Body of pancreas (tissue), 4 donors: ENCODE data around the gene FBN2. TPM values are rescaled to one million over a fixed set of nuclear protein-coding genes. Genes with fewer than 3 reads are reported as not detected.

Source experiments
- ATAC-seq: fragments of 150-250 bp; one replicate; pipeline ENCODE4 v1.9.1; 2016
- DNase-seq, 4 donors: peaks; one replicate each; pipeline ENCODE4 v3.0.0-alpha.2; 2019
- H3K27ac ChIP-seq, 4 donors: fragments of 200-600 bp; sonication (generic); 1 replicate in 3 of 4; 2 replicates in 1 of 4; pipeline versions ENCODE4 v1.5.1 to v1.6.1; 2016 to 2019; ENCODE audit warnings: mild to moderate bottlenecking in 1 of 4, mixed read lengths in 1 of 4, moderate library complexity in 1 of 4
- H3K27me3 ChIP-seq, 2 donors: fragments of 200-600 bp; sonication (generic); one replicate each; pipeline ENCODE4 v1.6.0; 2016; ENCODE audit warnings: mild to moderate bottlenecking in 1 of 2
- H3K36me3 ChIP-seq, 2 donors: fragments of 200-600 bp; sonication (generic); replicated peaks in 1 of 2; 2 replicates each; pipeline ENCODE4 v1.5.1; 2016; ENCODE audit warnings: low read depth in 2 of 2; ENCODE audit not compliant: insufficient read depth in 1 of 2
- H3K4me1 ChIP-seq: fragments of 200-600 bp; sonication (generic); one replicate; pipeline ENCODE4 v1.6.0; 2016
- H3K4me3 ChIP-seq, 2 donors: fragments of 200-600 bp; sonication (generic); 1 replicate in 1 of 2; 2 replicates in 1 of 2; pipeline ENCODE4 v1.5.1; 2016 to 2019
- H3K9me3 ChIP-seq, 3 donors: fragments of 200-600 bp; sonication (generic); 1 replicate in 2 of 3; 2 replicates in 1 of 3; pipeline ENCODE4 v1.5.1; 2016
- CTCF ChIP-seq, 7 experiments: fragments of 450-650 bp in 4 of 7; fragments of 200-600 bp in 3 of 7; sonication (generic) in 3 of 7; IDR thresholded peaks; one replicate each; pipeline ENCODE4 v1.5.1; 2016 to 2019; ENCODE audit warnings: antibody characterized with exemption in 7 of 7
- POLR2A ChIP-seq, 3 donors: fragments of 450-650 bp; IDR thresholded peaks; one replicate each; pipeline ENCODE4 v1.6.1; 2016; ENCODE audit warnings: antibody characterized with exemption in 3 of 3, mild to moderate bottlenecking in 2 of 3
- WGBS, 2 donors: methylation state at CpG; one replicate each; pipeline ENCODE4 v1.1.5; 2017; 5-methylcytosine and 5-hydroxymethylcytosine counted together
- intact Hi-C: fragments of 100-400 bp; cut with DNase I; formaldehyde crosslinking; loops from one replicate; pipeline ENCODE4 v1.15.1; 2023
- total RNA-seq, 2 donors: library from RNA; depleted of rRNA; stranded (reverse); fragments of >200 nt; gene quantifications; one replicate each; pipeline ENCODE4 v1.1.0, GENCODE V29; 2016

Gene FBN2
- total RNA-seq, 2 donors from 2014 or later: 0.26 TPM; not detected in 1

DNA sequence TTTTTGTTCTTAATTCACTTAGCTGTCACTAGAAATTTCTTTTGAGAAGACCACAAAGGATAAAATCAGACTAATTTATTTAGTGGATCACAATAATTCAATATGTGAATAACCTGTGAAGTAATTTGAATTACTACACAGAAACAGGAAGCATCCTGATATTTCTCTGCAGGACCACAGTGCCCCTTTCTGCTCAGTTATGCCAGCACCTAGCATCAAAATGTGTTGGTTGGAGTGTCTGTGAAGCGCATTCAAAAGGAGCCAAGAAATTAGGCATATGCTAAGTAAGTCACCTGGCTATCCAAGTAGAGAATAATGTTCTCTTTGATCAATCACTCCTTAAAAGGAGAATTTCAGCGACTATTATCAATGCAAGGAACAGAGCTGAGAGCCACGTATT, 267.0 kb downstream of the FBN2 start:
- intact Hi-C loops: no loop called here
- 66 to 76% methylated on average over 3 of the region's 3 CpGs for WGBS, 2 donors
- Histone ChIP-seq H3K27ac (no peak overlapping the region), H3K27me3 (no peaks in the 10 kb centered on the region), H3K4me3 (no peak overlapping the region), H3K36me3 (no peaks in the 10 kb centered on the region), H3K9me3 (no peaks in the 10 kb centered on the region), H3K4me1 (no peaks in the 10 kb centered on the region)
- ATAC-seq (no peak), DNase-seq (no peak)
- TF ChIP-seq CTCF (IDR thresholded peaks at IDR 0.05) (no peak), POLR2A (IDR thresholded peaks at IDR 0.05) (no peak)

- no peaks in the 10 kb centered on the region for H3K4me1 ChIP-seq
- no peaks in the 10 kb centered on the region for H3K27me3 ChIP-seq
- WGBS, 2 donors: 65 to 66% methylated on average over 3 of the region's 3 CpGs
- no peak for DNase-seq
- no peaks in the 10 kb centered on the region for H3K9me3 ChIP-seq
- no peak overlapping the region for H3K4me3 ChIP-seq
- intact Hi-C loops: no loop called here
- H3K36me3 ChIP-seq: no peaks in the 10 kb centered on the region
- no peak for ATAC-seq
- H3K27ac ChIP-seq: no peak overlapping the region
- TF ChIP-seq CTCF (IDR thresholded peaks at IDR 0.05): no peak
- TF ChIP-seq POLR2A (IDR thresholded peaks at IDR 0.05): no peak
Measured at GRCh38 chr5:128264564-128265360, 273.3 kb downstream of the FBN2 start.

DNA sequence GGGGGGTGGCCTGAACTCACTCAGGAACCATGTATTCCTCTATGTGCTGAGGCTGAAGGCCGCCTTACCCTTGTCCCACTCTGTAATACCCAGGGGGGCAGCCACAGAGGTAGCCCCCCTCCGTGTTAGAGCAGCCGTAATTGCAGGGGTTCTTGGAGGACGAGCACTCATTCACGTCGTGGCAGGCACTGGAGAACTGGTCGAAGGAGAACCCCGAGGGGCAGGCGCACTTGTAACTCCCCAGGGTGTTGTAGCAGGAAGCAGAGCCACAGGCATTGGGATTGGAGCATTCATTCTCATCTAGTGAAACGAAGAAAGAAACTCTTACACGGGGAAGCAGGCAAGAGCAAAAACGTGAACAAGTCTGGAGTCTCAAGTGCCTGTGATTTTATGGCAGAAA, 274.7 kb downstream of the FBN2 start:
- TF ChIP-seq CTCF (IDR thresholded peaks at IDR 0.05) (no peak), POLR2A (IDR thresholded peaks at IDR 0.05) (no peak)
- WGBS, 2 donors: 61 to 73% methylated on average over 12 of the region's 12 CpGs
- no peak for ATAC-seq

DNA sequence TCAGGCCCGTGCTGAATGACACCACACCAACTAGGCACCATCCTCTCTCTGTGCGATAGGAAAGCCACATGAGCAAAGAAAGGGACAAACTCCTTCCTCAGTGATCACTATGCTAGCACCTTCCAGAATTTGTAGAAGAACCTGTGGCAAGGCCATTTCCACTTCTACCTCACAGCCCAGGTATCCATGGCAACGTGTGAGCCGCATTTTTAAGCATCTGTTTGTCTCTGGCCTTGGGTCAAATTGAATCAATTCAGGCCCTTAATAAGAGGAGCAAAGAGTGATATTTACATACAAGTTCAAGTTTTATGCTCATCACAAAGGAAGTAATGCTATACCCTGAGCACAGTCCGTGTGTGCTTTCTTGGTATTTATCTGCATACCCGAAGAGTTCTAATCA, 275.1 kb downstream of the FBN2 start:
- Histone ChIP-seq H3K27me3 (no peaks in the 10 kb centered on the region), H3K4me3 (no peak overlapping the region), H3K36me3 (no peaks in the 10 kb centered on the region), H3K27ac (no peak overlapping the region), H3K9me3 (no peaks in the 10 kb centered on the region), H3K4me1 (no peaks in the 10 kb centered on the region)
- TF ChIP-seq CTCF (IDR thresholded peaks at IDR 0.05): no peak
- TF ChIP-seq POLR2A (IDR thresholded peaks at IDR 0.05): no peak
- ATAC-seq: no peak
- intact Hi-C loops: no loop called here
- WGBS, 2 donors: 57 to 68% methylated on average over 5 to 6 of the region's 6 CpGs
- DNase-seq: no peak

More for the DNA sequence above, 274.7 kb downstream of the FBN2 start:
- Histone ChIP-seq H3K27ac (no peak overlapping the region), H3K36me3 (no peaks in the 10 kb centered on the region), H3K27me3 (no peaks in the 10 kb centered on the region), H3K4me3 (no peak overlapping the region), H3K4me1 (no peaks in the 10 kb centered on the region), H3K9me3 (no peaks in the 10 kb centered on the region)
- no peak for DNase-seq
- intact Hi-C loops: no loop called here

DNA sequence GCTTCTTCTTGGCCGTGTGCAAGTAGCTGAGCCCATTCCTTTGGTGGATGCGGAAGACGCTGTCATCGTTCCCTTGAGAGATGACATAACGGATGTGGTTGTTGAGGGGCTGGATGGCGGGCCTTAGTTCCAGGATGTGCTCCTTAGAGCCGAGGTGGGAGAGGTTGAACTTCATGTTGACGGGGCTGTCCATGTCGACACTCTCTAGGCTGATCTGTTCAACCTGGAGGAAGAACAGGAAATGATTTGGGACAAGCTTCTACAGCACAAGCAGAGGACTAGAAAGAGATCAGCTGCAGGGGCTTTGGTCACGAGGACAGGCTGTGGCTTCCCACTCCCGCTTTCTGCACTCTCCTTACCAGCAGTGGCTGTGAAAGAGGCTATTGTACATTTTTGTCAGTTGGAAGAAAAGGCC, 278.4 kb downstream of the FBN2 start:
- Histone ChIP-seq H3K9me3 (no peaks in the 10 kb centered on the region), H3K4me1 (no peaks in the 10 kb centered on the region), H3K36me3 (no peaks in the 10 kb centered on the region), H3K4me3 (no peak overlapping the region), H3K27me3 (no peaks in the 10 kb centered on the region), H3K27ac (no peak overlapping the region)
- TF ChIP-seq CTCF (IDR thresholded peaks at IDR 0.05) (no peak), POLR2A (IDR thresholded peaks at IDR 0.05) (no peak)
- ATAC-seq: no peak
- intact Hi-C loops: no loop called here
- DNase-seq: no peak
- WGBS, 2 donors: 63 to 75% methylated on average over 11 of the region's 11 CpGs
